Measurements from ENCODE around the gene PALLD. TPM values are rescaled to one million over a fixed set of nuclear protein-coding genes. Genes with fewer than 3 reads are reported as not detected.

Gene PALLD
- total and polyA plus RNA-seq, 12 donors, result 30.3 to 203 (median 90.5) TPM

GRCh38 chr4:168766604-168767316, 269.9 kb downstream of the PALLD start:
- no peaks in the 10 kb centered on the region for H3K9me3 ChIP-seq (replicated peaks in 1 of 3)
- no peak for TF ChIP-seq POLR2A (IDR thresholded peaks at IDR 0.05)
- TF ChIP-seq CTCF (IDR thresholded peaks at IDR 0.05), result no peak
- 55 to 65% (median 58%) methylated on average over 8 of the region's 8 CpGs for WGBS, 4 donors
- intact Hi-C loops (cut with DNase I), result no loop called here
- no peaks in the 10 kb centered on the region for H3K36me3 ChIP-seq (replicated peaks in 1 of 2)
- H3K4me3 ChIP-seq, result no peak overlapping the region
- peak in 1 of 7 donors; percentile 7 for DNase-seq
- peaks cover 0 to 5% of the 10 kb centered on the region in 2 donors for H3K4me1 ChIP-seq (replicated peaks in 1 of 2)
- H3K27ac ChIP-seq, result peak overlapping the region in 2 of 5 donors; percentile 34 to 77
- H3K27me3 ChIP-seq, result no peaks in the 10 kb centered on the region

GRCh38 chr4:168769416-168769815, 272.6 kb downstream of the PALLD start:
- Histone ChIP-seq H3K27ac (peak overlapping the region in 1 of 5 donors; percentile 15), H3K4me1 (replicated peaks in 1 of 2) (peaks cover 0 to 5% of the 10 kb centered on the region in 2 donors), H3K9me3 (replicated peaks in 1 of 3) (no peaks in the 10 kb centered on the region), H3K36me3 (replicated peaks in 1 of 2) (no peaks in the 10 kb centered on the region), H3K4me3 (no peak overlapping the region), H3K27me3 (no peaks in the 10 kb centered on the region)
- 53 to 63% (median 58%) methylated on average over 4 of the region's 4 CpGs for WGBS, 4 donors
- TF ChIP-seq POLR2A (IDR thresholded peaks at IDR 0.05) (no peak), CTCF (IDR thresholded peaks at IDR 0.05) (no peak)
- no peak for DNase-seq
- intact Hi-C loops (cut with DNase I), result no loop called here

GRCh38 chr4:168769837-168770236, 273.0 kb downstream of the PALLD start:
- 39 to 64% (median 57%) methylated on average over 1 of the region's 1 CpG for WGBS, 4 donors
- intact Hi-C loops (cut with DNase I), result no loop called here
- H3K9me3 ChIP-seq (replicated peaks in 1 of 3), result no peaks in the 10 kb centered on the region
- H3K4me3 ChIP-seq, result no peak overlapping the region
- DNase-seq, result no peak
- no peak for TF ChIP-seq CTCF (IDR thresholded peaks at IDR 0.05)
- TF ChIP-seq POLR2A (IDR thresholded peaks at IDR 0.05), result no peak
- H3K27me3 ChIP-seq, result no peaks in the 10 kb centered on the region
- H3K4me1 ChIP-seq (replicated peaks in 1 of 2), result peaks cover 0 to 5% of the 10 kb centered on the region in 2 donors
- H3K27ac ChIP-seq, result peak overlapping the region in 1 of 5 donors; percentile 53
- H3K36me3 ChIP-seq (replicated peaks in 1 of 2), result no peaks in the 10 kb centered on the region

- Histone ChIP-seq H3K27me3 (no peaks in the 10 kb centered on the region), H3K36me3 (replicated peaks in 1 of 2) (no peaks in the 10 kb centered on the region), H3K9me3 (replicated peaks in 1 of 3) (no peaks in the 10 kb centered on the region), H3K27ac (no peak overlapping the region), H3K4me1 (replicated peaks in 1 of 2) (peaks cover 0 to 3% of the 10 kb centered on the region in 2 donors), H3K4me3 (no peak overlapping the region)
- intact Hi-C loops (cut with DNase I), result no loop called here
- DNase-seq, result no peak
- TF ChIP-seq POLR2A (IDR thresholded peaks at IDR 0.05) (no peak), CTCF (IDR thresholded peaks at IDR 0.05) (no peak)
- 75 to 93% (median 77%) methylated on average over 2 of the region's 2 CpGs for WGBS, 4 donors
These were observed 274.4 kb downstream of the PALLD start for GRCh38 chr4:168771251-168771650.
